ENCODE measurements around the gene ERVH48-1. TPM values are rescaled to one million over a fixed set of nuclear protein-coding genes. Genes with fewer than 3 reads are reported as not detected.
"Not testable (repeated sequence)": the region's sequence is repeated elsewhere in the genome, so short reads cannot be mapped to it uniquely, and the experiment has no call there.

The ERVH48-1 gene
- total RNA-seq, 1 experiment from 2014 or later, result 14.7 TPM

DNA sequence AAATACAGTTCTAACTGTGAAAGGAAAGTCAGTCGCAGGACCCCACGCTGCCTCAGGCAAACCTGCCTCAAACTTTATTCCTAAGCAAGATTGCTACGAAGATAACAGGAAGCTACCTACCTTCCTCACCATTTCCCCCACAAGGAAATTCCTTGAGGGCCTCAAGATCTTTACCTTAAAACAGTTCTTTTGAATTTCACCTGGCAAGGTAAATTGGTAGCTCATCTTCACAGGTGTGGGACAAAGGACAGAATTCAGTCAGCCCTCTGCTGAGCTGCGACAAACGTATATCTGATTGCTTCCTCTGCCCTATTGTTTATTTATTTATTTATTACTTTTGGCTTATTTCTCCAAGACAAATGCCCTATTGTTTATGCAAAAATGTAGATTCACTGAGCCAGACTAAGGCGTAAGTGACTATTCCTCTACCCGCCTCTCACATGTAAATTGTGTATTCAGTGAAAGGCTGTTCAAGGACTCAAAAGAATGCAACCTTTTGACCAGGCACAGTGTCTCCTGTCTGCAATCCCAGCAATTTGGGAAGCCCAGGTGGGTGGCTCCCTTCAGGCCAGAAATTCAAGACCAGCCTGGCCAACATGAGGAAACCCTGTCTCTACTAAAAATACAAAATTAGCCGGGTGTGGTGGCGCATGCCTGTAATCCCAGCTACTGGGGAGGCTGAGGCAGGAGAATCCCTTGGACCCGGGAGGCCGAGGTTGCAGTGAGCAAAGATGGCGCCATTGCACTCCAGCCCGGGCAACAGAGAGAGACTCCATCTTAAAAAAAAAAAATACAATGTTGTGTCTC lies 31.6 kb upstream of the ERVH48-1 start (continued):
- TF ChIP-seq, protein P1, sequence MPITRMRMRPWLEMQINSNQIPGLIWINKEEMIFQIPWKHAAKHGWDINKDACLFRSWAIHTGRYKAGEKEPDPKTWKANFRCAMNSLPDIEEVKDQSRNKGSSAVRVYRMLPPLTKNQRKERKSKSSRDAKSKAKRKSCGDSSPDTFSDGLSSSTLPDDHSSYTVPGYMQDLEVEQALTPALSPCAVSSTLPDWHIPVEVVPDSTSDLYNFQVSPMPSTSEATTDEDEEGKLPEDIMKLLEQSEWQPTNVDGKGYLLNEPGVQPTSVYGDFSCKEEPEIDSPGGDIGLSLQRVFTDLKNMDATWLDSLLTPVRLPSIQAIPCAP (CRISPR knock-in tag; IDR thresholded peaks at IDR 0.05), result no peak
- TF ChIP-seq, protein P2, sequence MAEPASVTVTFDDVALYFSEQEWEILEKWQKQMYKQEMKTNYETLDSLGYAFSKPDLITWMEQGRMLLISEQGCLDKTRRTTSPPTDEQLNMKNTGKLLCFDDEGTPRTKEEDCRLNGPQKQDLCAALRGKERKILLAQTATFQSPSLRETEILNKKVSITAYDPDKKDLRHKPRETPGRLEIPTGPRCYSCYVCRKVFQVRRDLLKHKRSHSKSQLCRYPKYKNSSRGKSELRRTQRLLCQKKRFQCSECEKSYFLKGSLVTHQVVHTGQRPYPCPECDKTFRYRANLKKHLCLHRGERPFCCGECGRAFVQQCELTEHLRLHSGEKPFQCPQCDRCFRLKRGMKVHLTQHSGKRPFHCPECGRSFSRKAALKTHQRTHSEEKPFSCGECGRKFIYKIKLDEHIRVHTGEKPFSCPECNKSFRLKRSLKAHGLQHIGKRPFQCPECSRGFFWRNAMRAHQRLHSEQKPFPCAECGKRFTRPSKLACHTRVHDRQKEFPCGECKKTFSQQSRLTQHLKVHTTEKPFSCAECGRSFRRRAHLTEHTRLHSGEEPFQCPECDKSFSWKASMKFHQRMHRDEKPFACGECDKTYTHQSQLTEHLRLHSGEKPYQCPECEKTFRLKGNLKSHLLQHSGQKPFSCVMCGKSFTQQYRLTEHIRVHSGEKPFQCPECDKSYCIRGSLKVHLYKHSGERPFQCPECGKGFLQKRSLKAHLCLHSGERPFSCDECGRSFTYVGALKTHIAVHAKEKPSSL (CRISPR knock-in tag; conservative IDR thresholded peaks at IDR 0.05), result no peak
- TF ChIP-seq, protein P3, sequence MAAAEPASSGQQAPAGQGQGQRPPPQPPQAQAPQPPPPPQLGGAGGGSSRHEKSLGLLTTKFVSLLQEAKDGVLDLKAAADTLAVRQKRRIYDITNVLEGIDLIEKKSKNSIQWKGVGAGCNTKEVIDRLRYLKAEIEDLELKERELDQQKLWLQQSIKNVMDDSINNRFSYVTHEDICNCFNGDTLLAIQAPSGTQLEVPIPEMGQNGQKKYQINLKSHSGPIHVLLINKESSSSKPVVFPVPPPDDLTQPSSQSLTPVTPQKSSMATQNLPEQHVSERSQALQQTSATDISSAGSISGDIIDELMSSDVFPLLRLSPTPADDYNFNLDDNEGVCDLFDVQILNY (CRISPR knock-in tag; IDR thresholded peaks at IDR 0.05), result no peak
- TF ChIP-seq, protein P4, sequence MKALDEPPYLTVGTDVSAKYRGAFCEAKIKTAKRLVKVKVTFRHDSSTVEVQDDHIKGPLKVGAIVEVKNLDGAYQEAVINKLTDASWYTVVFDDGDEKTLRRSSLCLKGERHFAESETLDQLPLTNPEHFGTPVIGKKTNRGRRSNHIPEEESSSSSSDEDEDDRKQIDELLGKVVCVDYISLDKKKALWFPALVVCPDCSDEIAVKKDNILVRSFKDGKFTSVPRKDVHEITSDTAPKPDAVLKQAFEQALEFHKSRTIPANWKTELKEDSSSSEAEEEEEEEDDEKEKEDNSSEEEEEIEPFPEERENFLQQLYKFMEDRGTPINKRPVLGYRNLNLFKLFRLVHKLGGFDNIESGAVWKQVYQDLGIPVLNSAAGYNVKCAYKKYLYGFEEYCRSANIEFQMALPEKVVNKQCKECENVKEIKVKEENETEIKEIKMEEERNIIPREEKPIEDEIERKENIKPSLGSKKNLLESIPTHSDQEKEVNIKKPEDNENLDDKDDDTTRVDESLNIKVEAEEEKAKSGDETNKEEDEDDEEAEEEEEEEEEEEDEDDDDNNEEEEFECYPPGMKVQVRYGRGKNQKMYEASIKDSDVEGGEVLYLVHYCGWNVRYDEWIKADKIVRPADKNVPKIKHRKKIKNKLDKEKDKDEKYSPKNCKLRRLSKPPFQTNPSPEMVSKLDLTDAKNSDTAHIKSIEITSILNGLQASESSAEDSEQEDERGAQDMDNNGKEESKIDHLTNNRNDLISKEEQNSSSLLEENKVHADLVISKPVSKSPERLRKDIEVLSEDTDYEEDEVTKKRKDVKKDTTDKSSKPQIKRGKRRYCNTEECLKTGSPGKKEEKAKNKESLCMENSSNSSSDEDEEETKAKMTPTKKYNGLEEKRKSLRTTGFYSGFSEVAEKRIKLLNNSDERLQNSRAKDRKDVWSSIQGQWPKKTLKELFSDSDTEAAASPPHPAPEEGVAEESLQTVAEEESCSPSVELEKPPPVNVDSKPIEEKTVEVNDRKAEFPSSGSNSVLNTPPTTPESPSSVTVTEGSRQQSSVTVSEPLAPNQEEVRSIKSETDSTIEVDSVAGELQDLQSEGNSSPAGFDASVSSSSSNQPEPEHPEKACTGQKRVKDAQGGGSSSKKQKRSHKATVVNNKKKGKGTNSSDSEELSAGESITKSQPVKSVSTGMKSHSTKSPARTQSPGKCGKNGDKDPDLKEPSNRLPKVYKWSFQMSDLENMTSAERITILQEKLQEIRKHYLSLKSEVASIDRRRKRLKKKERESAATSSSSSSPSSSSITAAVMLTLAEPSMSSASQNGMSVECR (CRISPR knock-in tag; IDR thresholded peaks at IDR 0.05; ENCODE audit: borderline replicate concordance), result no peak
- TF ChIP-seq, protein P5, sequence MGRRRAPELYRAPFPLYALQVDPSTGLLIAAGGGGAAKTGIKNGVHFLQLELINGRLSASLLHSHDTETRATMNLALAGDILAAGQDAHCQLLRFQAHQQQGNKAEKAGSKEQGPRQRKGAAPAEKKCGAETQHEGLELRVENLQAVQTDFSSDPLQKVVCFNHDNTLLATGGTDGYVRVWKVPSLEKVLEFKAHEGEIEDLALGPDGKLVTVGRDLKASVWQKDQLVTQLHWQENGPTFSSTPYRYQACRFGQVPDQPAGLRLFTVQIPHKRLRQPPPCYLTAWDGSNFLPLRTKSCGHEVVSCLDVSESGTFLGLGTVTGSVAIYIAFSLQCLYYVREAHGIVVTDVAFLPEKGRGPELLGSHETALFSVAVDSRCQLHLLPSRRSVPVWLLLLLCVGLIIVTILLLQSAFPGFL (CRISPR knock-in tag; IDR thresholded peaks at IDR 0.05; ENCODE audit: borderline replicate concordance), result no peak
- TF ChIP-seq, protein P6, sequence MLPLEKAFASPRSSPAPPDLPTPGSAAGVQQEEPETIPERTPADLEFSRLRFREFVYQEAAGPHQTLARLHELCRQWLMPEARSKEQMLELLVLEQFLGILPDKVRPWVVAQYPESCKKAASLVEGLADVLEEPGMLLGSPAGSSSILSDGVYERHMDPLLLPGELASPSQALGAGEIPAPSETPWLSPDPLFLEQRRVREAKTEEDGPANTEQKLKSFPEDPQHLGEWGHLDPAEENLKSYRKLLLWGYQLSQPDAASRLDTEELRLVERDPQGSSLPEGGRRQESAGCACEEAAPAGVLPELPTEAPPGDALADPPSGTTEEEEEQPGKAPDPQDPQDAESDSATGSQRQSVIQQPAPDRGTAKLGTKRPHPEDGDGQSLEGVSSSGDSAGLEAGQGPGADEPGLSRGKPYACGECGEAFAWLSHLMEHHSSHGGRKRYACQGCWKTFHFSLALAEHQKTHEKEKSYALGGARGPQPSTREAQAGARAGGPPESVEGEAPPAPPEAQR (CRISPR knock-in tag; IDR thresholded peaks at IDR 0.05), result peak; percentile 84; the same call in 1 of the 2 replicates
- TF ChIP-seq ZBTB21 (CRISPR knock-in tag; IDR thresholded peaks at IDR 0.05; ENCODE audit: borderline replicate concordance), result no peak
- TF ChIP-seq IRF2 (CRISPR knock-in tag; IDR thresholded peaks at IDR 0.05; ENCODE audit: borderline replicate concordance, low read depth), result no peak
- no peak for TF ChIP-seq FOXP1 (CRISPR knock-in tag; IDR thresholded peaks at IDR 0.05; ENCODE audit: borderline replicate concordance)
- no peak for TF ChIP-seq JUN (CRISPR knock-in tag; IDR thresholded peaks at IDR 0.05)
- TF ChIP-seq NFYB (CRISPR knock-in tag; conservative IDR thresholded peaks at IDR 0.05; ENCODE audit: low read depth), result no peak
- no peak for TF ChIP-seq NFATC4 (CRISPR knock-in tag; IDR thresholded peaks at IDR 0.05)

DNA sequence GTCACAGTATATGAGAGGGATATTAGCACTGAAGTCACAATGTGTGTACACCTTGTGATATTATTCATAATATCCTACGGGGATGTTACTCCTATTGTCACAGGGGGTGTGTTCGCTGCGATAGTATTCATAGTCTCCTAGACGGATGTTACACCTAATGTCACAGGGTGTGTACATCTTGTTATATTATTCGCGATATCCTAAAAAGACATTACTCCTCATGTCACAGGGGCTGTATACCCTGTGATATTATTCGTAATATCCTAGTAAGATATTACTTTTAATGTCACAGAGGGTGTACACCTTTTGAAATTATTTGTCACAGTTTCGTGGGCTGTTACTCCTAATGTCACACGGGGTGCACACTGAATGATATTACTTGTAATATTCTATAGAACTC lies 25.8 kb upstream of the ERVH48-1 start:
- POLR2A ChIA-PET; CTCF ChIA-PET; H3K4me3 Mint-ChIP-seq; H3K27me3 Mint-ChIP-seq (ENCODE audit: low read depth); DNase-seq (ENCODE audit: low spot score); H3K27ac Mint-ChIP-seq; ATAC-seq: not testable (repeated sequence)
- peaks cover 30% of the 10 kb centered on the region for H3K4me1 Mint-ChIP-seq
- H3K36me3 Mint-ChIP-seq, result peaks cover 35% of the 10 kb centered on the region
- peaks cover 15% of the 10 kb centered on the region for H3K9me3 Mint-ChIP-seq

DNA sequence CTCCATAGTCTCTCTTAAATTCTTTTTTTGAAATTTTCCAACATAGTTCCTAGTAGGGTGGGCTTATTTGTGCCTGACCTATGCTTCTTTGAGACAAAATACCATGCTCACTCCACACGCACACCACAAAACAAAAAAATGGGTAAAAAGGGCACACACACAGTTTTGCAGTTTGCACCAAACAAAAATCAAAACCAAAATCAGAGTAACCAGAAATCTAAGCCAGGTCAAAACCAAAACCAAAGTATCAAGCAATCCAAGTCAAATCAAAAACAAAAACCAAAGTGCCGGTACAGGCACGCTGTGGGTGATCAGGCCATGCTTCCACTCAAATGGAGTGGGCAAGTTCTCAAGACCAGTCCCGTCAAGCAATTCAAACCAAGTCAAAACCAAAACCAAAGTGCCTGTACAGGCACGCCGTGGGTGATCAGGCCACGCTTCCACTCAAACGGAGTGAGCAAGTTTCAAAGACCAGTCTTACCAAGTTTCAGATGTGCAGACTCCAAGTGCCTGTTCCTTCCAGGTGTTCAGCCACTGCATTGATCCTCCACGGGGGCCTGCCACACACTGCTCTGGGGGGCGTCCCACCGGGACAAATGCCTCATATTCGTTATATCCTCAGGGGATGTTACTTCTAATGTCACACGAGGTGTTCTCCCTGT lies 23.8 kb upstream of the ERVH48-1 start:
- ATAC-seq; H3K27me3 Mint-ChIP-seq (ENCODE audit: low read depth); H3K4me3 Mint-ChIP-seq; CTCF ChIA-PET; DNase-seq (ENCODE audit: low spot score); H3K27ac Mint-ChIP-seq: not testable (repeated sequence)
- Mint-ChIP-seq H3K9me3 (peaks cover 15% of the 10 kb centered on the region), H3K4me1 (peaks cover 10% of the 10 kb centered on the region), H3K36me3 (peaks cover 39% of the 10 kb centered on the region)
- POLR2A ChIA-PET, result interaction anchor here (0.7 kb wide), 1 partner anchor 37 kb away, joined by 3 read pairs; no protein-coding TSS in a partner anchor

Data from WTC11 (cell line).